ENCODE measurements around the gene PEX12. TPM values are rescaled to one million over a fixed set of nuclear protein-coding genes. Genes with fewer than 3 reads are reported as not detected.
"Not testable (repeated sequence)": the region's sequence is repeated elsewhere in the genome, so short reads cannot be mapped to it uniquely, and the experiment has no call there.

Gene PEX12
- total RNA-seq, 1 experiment from 2014 or later, result 6.8 TPM

GRCh38 chr17:35534576-35535093, 43.7 kb downstream of the PEX12 start:
- Mint-ChIP-seq H3K4me3 (ENCODE audit: unreplicated experiment) (no peak overlapping the region), H3K9me3 (ENCODE audit: unreplicated experiment) (no peaks in the 10 kb centered on the region), H3K4me1 (ENCODE audit: insufficient read depth, unreplicated experiment) (peaks cover 6% of the 10 kb centered on the region), H3K27ac (ENCODE audit: low read depth, unreplicated experiment) (no peak overlapping the region), H3K36me3 (ENCODE audit: insufficient read depth, unreplicated experiment) (peaks cover 6% of the 10 kb centered on the region), H3K27me3 (ENCODE audit: insufficient read depth, unreplicated experiment) (peaks cover 21% of the 10 kb centered on the region)
- no peak for TF ChIP-seq CTCF (IDR thresholded peaks at IDR 0.05; ENCODE audit: unreplicated experiment)
- CTCF ChIA-PET, result interaction anchor here (0.6 to 17.2 kb wide), 20 partner anchors 10 to 656 kb away, joined by 3 to 394 read pairs (median 4); partner anchors contain the start of gene RAD51D
- BruUV-seq (replicated peaks), result no TSS peak
- no peak for DNase-seq (ENCODE audit: unreplicated experiment)
- intact Hi-C loops (cut with micrococcal nuclease), result loop anchor here (5.0 to 10.0 kb wide), 3 partner anchors 213 to 540 kb away; partner anchors contain the start of gene SLFN5
- POLR2A ChIA-PET, result interaction anchor here (0.6 kb wide), 1 partner anchor 22 kb away, joined by 4 read pairs; no protein-coding TSS in a partner anchor

DNA sequence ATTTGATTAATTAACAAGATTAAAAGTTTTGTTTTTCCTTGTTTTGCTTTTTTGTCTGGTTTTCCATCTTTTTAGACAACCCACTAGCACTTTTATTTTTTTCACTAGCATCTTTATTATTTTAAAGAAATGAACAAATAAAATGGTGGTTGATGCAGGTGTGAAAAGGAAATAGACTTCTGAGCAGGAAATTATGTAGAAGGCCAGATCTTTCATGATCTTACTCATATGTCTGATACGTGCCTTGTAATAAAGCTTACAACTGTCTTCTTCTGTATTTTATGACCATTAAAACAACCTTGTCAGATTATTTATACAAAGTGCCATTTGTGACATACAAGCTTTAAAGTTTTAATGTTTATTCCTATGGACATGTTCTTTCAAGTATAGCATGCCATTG, 47.2 kb downstream of the PEX12 start:
- peaks cover 6% of the 10 kb centered on the region for H3K36me3 Mint-ChIP-seq (ENCODE audit: insufficient read depth, unreplicated experiment)
- BruUV-seq (replicated peaks), result no TSS peak
- H3K9me3 Mint-ChIP-seq (ENCODE audit: unreplicated experiment), result peaks cover 5% of the 10 kb centered on the region
- no peak overlapping the region for H3K27ac Mint-ChIP-seq (ENCODE audit: low read depth, unreplicated experiment)
- POLR2A ChIA-PET, result interaction anchor here (1.5 kb wide), 1 partner anchor 8 kb away, joined by 3 read pairs; no protein-coding TSS in a partner anchor
- no peak for DNase-seq (ENCODE audit: unreplicated experiment)
- intact Hi-C loops (cut with micrococcal nuclease), result loop anchor here (5.0 to 10.0 kb wide), 2 partner anchors 289 to 536 kb away; partner anchors contain the start of gene SLFN5
- peaks cover 39% of the 10 kb centered on the region for H3K27me3 Mint-ChIP-seq (ENCODE audit: insufficient read depth, unreplicated experiment)
- peaks cover 6% of the 10 kb centered on the region for H3K4me1 Mint-ChIP-seq (ENCODE audit: insufficient read depth, unreplicated experiment)
- no peak for TF ChIP-seq CTCF (IDR thresholded peaks at IDR 0.05; ENCODE audit: unreplicated experiment)
- H3K4me3 Mint-ChIP-seq (ENCODE audit: unreplicated experiment), result no peak overlapping the region
- CTCF ChIA-PET, result interaction anchor here (0.6 to 17.2 kb wide), 3 partner anchors 19 to 220 kb away, joined by 3 to 394 read pairs (median 3); no protein-coding TSS in a partner anchor

DNA sequence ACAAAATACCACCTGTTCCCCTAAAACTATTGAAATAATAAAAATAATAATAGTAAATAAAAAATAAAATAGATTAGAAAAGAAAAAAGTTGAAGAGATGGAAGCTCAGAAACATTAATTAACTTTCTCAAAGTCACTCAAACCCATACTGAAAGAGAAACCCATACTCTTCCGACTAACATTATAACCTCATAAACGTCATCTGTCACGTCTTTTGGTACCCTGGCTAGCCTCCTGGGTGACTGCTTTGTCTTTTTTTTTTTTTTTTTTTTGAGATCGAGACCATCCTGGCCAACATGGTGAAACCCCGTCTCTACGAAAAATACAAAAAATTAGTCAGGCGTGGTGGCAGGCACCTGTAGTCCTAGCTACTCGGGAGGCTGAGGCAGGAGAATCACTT, 48.5 kb downstream of the PEX12 start:
- TF ChIP-seq CTCF (IDR thresholded peaks at IDR 0.05; ENCODE audit: unreplicated experiment), result no peak
- ChIA-PET CTCF (interaction anchor here (17.2 kb wide), 1 partner anchor 219 kb away, joined by 394 read pairs; no protein-coding TSS in a partner anchor), POLR2A (no interaction called here)
- Mint-ChIP-seq H3K27ac (ENCODE audit: low read depth, unreplicated experiment) (no peak overlapping the region), H3K27me3 (ENCODE audit: insufficient read depth, unreplicated experiment) (peaks cover 52% of the 10 kb centered on the region), H3K9me3 (ENCODE audit: unreplicated experiment) (peaks cover 5% of the 10 kb centered on the region), H3K4me3 (ENCODE audit: unreplicated experiment) (no peak overlapping the region), H3K36me3 (ENCODE audit: insufficient read depth, unreplicated experiment) (peaks cover 6% of the 10 kb centered on the region), H3K4me1 (ENCODE audit: insufficient read depth, unreplicated experiment) (peaks cover 6% of the 10 kb centered on the region)
- no TSS peak for BruUV-seq (replicated peaks)
- no peak for DNase-seq (ENCODE audit: unreplicated experiment)
- intact Hi-C loops (cut with micrococcal nuclease), result loop anchor here (5.0 to 10.0 kb wide), 2 partner anchors 288 to 535 kb away; partner anchors contain the start of gene SLFN5

DNA sequence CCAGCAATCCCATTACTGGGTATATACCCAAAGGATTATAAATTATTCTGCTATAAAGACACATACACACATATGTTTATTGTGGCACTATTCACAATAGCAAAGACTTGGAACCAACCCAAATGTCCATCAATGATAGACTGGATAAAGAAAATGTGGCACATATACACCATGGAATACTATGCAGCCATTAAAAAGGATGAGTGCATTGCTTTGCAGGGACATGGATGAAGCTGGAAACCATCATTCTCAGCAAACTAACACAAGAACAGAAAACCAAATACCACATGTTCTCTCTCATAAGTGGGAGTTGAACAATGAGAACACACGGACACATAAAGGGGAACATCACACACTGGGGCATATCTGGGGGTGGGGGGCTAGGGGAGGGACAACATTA, 49.0 kb downstream of the PEX12 start:
- CTCF ChIA-PET, result interaction anchor here (17.2 kb wide), 1 partner anchor 218 kb away, joined by 394 read pairs; no protein-coding TSS in a partner anchor
- intact Hi-C loops (cut with micrococcal nuclease); POLR2A ChIA-PET; H3K4me1 Mint-ChIP-seq (ENCODE audit: insufficient read depth, unreplicated experiment); H3K9me3 Mint-ChIP-seq (ENCODE audit: unreplicated experiment); H3K27ac Mint-ChIP-seq (ENCODE audit: low read depth, unreplicated experiment); H3K4me3 Mint-ChIP-seq (ENCODE audit: unreplicated experiment); BruUV-seq (replicated peaks); DNase-seq (ENCODE audit: unreplicated experiment); H3K36me3 Mint-ChIP-seq (ENCODE audit: insufficient read depth, unreplicated experiment): not testable (repeated sequence)
- peaks cover 52% of the 10 kb centered on the region for H3K27me3 Mint-ChIP-seq (ENCODE audit: insufficient read depth, unreplicated experiment)

Other genes with a start within 250 kb of the PEX12 start
- not detected in 2 replicates for gene SLFN11, start 204.9 kb downstream of the PEX12 start, total RNA-seq (2022)
- 6.3 and 8.0 TPM in 2 replicates for gene SLFN12, start 146.1 kb downstream of the PEX12 start, total RNA-seq (2022)
- 1.7 and 2.1 TPM in 2 replicates for gene SLFN13, start 129.8 kb downstream of the PEX12 start, total RNA-seq (2022)
- 0.34 and 0.35 TPM in 2 replicates for gene SLFN12L, start 40.9 kb downstream of the PEX12 start, total RNA-seq (2022)
- gene SLFN14, start 17.8 kb downstream of the PEX12 start, total RNA-seq (2022), result not detected in 2 replicates
- gene AP2B1, start 8.8 kb upstream of the PEX12 start, total RNA-seq (2022), result 227 and 229 TPM in 2 replicates
- 0.09 and 0.10 TPM in 2 replicates for gene RASL10B, start 153.1 kb upstream of the PEX12 start, total RNA-seq (2022)
- gene GAS2L2, start 174.7 kb upstream of the PEX12 start, total RNA-seq (2022), result 0.23 and 0.39 TPM in 2 replicates
- not detected in 2 replicates for gene C17orf50, start 182.3 kb upstream of the PEX12 start, total RNA-seq (2022)
- gene MMP28, start 217.1 kb upstream of the PEX12 start, total RNA-seq (2022), result 22.3 and 27.4 TPM in 2 replicates
- 284 and 337 TPM in 2 replicates for gene TAF15, start 230.9 kb upstream of the PEX12 start, total RNA-seq (2022)